Dedifferentiated amniotic fluid mesenchymal stem cell (primary cell): ENCODE measurements around the gene TBC1D1.
"Not testable (repeated sequence)": the region's sequence is repeated elsewhere in the genome, so short reads cannot be mapped to it uniquely, and the experiment has no call there.

Experiments used
- DNase-seq: peaks from one replicate; pipeline ENCODE4 v3.0.0-alpha.2; 2016; ENCODE audit errors: extremely low spot score

Gene TBC1D1

DNA sequence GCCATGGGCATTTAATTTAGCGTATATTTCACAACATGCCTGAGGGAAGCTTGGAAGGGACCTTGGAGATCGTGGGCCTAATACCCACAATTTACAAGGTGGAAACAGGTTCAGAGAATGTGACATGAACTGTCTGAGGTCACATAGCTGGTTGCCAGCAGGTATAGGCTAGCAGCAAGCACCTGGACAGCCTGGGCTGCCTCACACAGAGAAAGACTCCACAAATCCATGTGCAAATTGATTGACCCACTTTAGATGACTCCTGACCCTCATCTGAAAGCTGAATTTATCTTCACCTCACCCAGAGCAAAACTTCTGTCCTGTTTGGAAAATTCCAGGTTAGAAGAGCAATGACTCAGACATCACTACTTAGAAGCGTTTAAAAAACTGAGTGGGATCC, 75.2 kb downstream of the TBC1D1 start:
- no peak for DNase-seq

DNA sequence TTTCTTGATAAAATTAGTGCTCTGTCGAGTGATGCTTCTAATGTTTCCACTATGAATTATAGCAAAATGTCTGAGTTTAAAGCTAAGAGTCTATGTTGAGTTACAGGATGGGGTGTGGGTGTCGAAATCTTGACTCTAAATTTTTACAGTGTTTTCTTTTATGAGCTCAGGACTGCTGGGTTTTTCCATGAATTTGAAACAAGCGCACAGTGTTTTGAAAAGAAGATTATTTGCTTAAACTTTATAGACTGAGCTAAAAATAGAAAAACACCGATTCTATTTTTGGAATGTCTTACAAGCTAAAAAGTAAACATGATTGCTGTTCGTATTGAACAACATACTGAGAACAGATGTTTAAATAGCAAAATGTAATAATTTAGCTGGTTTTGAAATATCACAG, 76.9 kb downstream of the TBC1D1 start:
- DNase-seq, result peak; percentile 21

DNA sequence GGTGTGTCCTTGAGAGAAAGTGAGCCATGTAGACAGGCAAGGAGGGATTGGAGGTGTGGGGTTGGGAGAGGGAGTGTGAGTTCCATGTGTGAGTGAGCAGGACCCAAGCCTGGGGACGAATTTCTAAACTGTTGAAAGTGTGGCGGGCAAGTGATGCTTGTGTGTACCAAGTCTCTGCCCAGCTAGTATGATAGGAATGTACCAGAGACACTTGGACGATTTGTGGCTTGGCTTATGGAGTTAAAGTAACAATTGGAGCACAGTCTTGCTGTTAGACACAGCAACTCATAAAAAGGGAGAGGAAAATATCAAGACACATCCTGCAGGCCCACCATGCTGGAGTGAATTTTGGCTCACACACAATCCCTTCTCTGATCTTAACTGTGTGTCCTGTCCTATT, 77.9 kb downstream of the TBC1D1 start:
- no peak for DNase-seq

DNA sequence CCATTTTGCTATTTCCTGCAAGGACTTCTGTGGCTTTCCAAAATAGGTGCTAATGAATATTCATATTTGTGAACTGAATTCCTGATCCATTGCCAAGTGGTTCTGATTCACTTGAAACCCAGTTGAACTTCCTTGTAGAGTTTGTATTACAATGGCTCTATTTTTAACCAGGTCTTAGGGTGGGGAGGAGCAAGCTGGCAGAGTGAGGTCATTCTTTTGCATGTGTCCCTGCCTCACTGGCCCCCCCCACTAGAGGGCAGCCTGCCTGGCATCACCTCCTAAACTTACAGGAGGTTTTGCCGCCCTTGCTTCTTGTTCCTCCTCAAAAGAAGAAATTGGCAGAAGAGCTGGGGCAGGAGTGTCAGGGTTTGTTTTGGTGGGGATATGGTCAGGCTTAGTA, 79.8 kb downstream of the TBC1D1 start:
- DNase-seq, result no peak

DNA sequence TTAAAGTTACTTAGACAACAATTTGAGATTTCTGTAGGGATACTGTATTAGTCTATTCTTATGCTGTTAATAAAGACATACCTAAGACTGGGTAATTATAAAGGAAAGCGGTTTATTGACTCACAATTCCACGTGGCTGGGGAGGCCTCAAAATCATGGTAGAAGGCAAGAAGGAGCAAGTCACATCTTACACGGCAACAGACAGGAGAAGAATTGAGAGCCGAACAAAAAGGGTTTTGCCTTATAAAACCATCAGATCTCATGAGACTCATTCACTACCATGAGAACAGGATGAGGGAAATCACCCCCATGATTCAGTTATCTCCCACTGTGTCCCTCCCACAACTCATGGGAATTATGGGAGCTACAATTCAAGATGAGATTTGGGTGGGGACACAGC, 80.3 kb downstream of the TBC1D1 start:
- no peak for DNase-seq

- DNase-seq, result no peak
Measured at GRCh38 chr4:37973441-37973840, 82.6 kb downstream of the TBC1D1 start.

GRCh38 chr4:37975321-37975822, 84.5 kb downstream of the TBC1D1 start:
- DNase-seq, result not testable (repeated sequence)

DNA sequence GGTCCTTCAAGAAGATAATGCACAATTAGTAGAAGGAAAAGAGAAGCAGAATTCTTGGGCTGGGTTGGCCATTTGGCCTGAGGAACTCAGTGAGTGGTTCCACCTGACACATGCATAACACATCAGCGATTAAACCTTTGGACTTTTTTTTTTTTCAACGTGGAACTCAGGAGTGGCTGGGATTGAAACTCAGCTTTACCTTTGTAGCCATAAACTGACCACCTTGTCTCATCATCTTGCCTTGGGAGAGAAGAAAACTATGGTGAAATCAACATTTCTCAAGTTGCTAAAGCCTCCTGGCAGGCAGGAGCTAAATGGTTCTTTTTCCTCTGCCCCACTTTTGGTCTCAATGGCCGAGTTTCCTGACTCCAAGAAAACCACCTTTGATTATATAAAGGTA, 85.6 kb downstream of the TBC1D1 start:
- DNase-seq, result no peak

DNA sequence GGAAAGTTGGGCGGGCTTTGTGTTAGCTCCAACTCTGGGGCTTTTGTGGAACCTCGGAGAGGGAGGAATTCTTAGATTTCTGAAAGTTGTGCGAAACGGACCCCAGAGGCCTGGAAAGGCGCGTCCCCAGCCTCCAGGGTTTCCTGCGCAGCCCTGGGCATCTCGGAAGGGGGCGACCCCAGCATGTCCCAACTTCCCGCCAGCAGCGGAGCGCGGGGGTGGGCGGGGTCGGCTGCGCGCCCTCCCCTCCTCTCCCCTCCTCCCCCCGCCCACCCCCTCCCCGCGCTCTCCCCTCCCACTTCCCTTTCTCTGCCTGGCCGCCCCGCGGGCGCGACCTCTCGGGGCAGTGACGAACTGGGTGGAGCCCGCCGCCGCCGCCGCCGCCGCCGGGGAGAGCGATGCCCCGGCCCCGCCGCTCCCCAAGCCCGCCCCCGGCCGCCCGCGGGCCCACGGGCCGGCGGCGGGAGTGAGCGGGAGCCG, 86.1 kb downstream of the TBC1D1 start:
- peak; percentile 50 for DNase-seq

DNA sequence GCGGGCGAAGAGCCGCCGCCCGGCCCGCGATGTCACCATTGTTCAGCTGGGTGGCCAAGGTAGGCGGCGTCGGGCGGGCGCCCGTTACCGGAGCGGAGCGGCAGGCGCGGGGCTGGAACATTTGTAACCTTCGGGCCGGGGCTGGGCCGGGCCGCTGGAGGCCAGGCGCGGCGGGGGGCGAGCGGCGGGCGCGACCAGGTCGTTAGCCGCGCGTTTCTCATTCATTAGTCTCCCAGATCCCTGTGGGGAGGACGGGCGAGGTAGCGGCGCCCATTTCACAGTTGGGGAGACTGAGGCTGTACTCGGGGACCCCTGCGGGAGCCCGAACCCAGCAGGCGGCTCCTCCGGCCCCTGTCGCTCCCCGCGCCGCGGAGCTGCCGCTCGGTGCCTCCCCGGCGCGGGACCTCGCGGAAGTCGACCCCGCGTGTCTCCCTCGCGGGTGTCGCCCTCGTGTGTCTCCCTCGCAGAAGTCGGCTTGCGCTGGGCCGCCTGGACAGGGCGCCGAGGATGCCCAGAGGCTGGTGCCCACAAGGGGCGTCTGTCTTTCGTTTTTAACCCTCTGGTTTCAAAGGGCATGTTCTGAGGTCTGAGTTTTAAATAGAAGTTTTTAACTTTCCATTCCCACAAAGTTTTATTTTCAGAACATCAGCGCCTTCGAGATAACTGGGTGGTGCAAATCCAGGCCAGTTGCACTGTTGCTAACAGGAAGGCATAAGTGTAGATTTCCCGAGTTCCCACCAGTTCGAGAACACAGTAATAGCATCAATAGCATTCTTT, 86.8 kb downstream of the TBC1D1 start:
- DNase-seq, result peak; percentile 41

DNA sequence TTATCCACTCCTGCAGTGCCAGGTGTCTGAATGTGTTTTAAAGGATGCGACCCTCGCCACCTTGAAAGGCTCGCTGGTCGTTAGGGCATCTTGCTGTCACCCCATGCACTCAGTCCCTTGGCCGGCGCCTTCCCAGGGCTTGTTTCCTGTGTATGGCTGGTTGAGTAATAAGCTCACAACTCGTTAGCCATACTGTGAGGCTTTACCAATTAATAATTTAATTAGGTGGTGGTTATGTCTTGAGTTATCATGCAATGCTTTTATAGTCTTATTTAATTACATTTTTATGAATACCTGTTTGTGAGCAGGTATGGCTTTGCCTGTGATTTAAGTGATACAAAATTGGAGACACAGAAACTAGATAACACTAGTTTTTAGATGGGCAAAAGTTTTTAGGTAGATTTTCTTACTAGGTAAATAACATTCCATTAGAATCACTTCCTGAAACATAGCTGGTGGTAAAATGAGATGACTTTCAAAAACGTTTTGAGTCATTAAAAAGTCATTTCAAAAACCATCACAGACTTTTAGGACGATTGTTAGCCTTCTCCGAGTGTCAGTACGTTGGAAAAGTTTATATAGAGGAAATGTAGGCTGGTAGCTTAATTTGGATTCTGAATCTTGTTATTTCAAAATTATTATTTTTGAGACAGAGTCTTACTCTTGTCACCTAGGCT, 87.5 kb downstream of the TBC1D1 start:
- no peak for DNase-seq

- no peak for DNase-seq
Measured at GRCh38 chr4:37980246-37980645, 89.4 kb downstream of the TBC1D1 start.

DNA sequence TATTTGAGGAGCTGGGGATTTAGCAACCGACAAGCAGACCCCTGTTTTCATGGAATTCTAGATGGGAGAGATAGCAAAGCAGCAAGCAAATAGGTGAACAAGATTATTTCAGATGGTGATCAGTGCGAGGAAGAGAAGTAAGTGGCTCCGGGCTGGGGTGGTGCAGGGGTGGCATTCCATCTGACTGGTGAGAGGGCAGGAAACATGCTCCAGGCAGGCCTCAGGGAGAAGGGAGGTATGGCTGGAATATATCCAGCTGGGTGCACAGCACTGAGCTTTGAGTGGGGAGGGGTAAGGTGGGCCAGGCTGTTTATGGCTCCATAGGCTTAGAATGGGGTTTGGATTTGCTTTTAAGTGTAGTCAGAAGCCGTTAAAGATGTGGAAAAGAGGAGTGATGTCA, 90.5 kb downstream of the TBC1D1 start:
- DNase-seq, result no peak

GRCh38 chr4:37981844-37982720, 91.2 kb downstream of the TBC1D1 start:
- DNase-seq, result peak; percentile 33

- DNase-seq, result no peak
Measured at GRCh38 chr4:37982736-37983135, 91.9 kb downstream of the TBC1D1 start.

DNA sequence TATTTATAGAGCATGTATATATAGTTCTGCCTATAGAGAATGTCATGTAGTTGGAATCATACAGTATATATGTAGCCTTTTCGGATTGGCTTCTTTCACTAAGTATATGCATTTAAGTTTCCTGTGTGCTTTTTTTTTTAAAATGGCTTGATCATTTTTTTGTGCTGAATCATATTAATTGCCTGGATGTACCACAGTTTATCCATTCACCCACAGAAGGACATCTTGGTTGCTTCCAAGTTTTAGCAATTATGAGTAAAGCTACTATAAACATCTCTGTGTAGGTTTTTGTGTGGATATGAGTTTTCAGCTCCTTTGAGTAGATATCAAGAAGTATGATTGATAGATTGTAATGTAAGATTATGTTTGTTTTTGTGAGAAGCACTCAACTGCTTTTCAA, 93.1 kb downstream of the TBC1D1 start:
- no peak for DNase-seq

- DNase-seq, result no peak
Measured at GRCh38 chr4:37985730-37986275, 94.9 kb downstream of the TBC1D1 start.

DNA sequence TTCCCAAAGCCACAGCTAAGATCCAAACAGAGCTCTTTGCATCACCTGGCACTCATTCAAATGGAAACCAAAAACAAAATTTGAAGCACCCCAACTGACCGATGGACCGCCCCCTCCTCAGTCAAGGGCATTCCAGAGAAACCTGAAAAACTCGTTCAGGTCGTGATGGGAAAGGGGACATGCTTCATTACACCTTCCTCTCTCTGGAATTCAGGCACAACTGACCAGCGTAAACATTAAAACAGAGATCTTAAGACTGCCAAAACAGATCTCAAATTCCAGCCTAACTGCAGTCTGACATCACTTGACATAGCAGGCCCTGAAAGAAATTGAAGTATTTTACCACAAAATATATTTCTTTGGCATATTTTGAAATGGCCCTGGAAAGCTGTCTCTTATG, 97.8 kb downstream of the TBC1D1 start:
- no peak for DNase-seq

DNA sequence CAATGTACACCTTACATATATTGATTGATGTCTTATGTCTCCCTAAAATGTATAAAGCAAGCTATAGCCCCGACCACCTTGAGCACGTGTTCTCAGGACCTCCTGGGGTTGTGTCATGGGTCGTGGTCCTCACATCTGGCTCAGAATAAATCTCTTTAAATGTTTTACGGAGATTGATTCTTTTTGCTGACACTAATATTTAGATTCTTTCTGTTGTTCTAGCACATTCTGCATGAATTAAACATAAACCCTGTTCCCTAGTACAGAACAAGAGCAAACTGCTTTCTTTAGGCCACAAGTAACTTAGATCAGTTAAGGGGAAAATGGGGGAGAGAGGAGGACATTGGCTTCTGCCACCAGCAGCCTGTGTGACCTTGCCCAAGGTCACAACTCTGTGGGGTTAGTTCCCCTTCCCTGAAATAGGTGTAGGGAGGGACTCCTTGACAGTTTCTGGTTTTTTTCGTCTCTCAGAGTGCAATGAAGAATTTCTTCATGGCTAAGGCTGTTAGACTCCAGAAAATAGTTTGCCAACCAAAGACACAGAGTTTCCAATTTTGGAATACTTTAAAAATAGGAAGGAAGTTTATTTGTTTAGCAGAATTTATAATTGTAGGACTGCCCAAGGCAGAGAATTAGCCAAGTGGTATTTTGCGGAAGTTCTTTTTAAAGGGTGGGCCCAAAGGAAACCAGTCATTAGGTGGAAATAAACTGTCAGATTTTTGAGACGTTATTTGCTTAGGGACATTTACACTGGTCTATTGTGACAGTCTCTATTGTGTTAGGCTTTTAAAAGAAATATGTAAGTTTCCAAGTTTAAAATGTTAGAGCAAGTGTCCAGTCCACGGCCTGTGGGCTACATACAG, 98.7 kb downstream of the TBC1D1 start:
- no peak for DNase-seq

GRCh38 chr4:37990731-37991245, 99.9 kb downstream of the TBC1D1 start:
- DNase-seq, result no peak
